Stimulated activated CD8-positive, alpha-beta memory T cell treated with anti-CD3 and anti-CD28 coated beads, Interleukin-4, amount 100 ng/mL, for 24 hours (primary cell): ENCODE results near the gene MTUS2.

Experiments
- DNase-seq: peaks from one replicate; pipeline ENCODE4 v3.0.0-alpha.2; 2020; ENCODE audit warnings: low read depth

MTUS2 gene

DNA sequence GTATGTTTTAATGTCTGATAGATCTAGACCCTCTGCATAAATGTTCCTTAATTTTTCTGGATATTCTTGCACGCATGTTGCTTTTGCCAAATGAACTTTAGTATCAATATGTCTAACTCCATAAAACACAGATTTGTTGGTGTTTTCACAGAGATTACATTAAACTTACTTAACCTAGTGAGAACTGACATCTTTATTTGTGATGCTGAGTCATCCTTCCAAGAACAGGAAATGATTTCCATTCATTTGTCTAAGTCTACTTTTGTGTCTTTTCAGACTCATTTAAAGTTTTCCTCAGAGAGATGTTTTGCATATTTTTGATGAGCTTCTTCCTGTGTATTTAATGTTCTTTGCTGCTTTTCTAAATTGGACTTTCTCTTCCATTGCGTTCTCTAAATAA lies 591.3 kb downstream of the MTUS2 start:
- DNase-seq: no peak

DNA sequence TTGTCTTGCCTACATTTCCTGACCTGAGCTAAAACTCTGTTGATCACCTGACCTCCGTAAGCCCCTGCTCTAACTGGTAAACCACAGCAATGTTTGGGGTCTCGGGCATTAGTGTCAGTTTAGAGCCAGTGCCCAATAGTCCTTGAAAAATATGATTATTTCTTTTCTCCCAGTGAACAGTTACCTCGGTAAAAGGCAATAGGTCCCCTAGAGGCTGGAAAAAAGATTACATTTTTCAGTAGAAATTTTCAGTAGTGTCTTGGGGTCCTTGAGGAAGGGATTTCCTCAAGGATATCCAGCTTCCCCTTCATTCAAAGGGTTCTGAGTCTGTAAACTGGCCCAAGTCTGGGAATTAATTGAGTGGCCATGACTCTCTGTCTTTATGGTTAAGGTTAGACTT lies 597.9 kb downstream of the MTUS2 start:
- no peak for DNase-seq

DNA sequence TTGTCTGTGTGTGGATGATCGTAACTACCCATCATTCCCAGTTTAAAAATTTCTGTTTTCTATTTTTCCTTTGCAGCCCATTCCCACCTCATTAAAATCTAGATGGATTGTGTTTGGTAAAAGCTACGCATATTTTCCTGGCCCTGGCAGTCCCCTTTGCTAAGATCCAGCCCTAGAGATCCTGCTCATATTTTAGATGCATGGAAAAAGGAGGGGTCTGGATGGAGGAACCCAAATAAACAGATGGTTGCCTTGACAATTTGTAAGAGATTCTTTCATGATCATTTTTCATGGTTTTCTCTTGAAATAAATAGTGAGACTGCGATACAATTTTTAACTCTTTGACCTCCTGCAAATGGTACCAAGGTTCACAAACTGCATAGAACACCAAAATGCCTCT lies 601.0 kb downstream of the MTUS2 start:
- DNase-seq: no peak

DNA sequence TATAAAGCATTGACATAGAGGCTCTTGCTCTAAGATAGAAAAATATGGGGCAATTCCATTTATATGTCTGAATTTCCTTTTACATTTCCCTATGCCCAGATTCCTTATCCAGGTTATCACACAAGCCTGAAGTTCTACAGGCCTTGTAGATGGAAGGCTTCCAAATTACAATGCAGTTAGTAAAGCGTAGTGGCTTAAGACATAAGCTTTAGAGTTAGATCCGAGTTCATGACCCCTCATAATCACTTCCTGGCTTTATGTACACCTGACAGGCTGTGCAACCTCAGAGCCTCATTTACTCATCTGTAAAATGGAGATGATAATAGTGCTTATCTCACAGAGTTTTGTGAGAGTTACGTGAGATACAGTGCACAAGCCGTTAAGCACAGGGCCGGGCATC lies 601.9 kb downstream of the MTUS2 start:
- no peak for DNase-seq

DNA sequence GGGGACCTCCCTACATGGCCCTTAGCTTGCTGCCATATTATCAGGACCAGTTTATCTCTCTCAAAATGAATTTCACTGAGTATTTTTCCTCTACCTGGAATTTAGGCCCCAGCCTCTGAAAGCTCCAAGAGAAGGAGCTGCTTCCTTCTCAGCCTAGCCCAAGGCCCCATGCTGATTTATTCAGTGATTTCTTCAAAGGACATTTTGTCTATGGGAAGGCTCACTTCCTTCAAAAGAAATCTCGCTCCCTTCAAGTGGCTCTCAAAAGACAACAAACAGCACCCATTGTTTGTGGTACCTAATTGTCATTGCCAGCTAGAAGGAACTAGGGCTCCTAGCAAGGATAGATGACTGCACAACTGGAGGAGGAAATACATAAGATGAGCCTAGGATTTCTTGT lies 602.9 kb downstream of the MTUS2 start:
- no peak for DNase-seq

DNA sequence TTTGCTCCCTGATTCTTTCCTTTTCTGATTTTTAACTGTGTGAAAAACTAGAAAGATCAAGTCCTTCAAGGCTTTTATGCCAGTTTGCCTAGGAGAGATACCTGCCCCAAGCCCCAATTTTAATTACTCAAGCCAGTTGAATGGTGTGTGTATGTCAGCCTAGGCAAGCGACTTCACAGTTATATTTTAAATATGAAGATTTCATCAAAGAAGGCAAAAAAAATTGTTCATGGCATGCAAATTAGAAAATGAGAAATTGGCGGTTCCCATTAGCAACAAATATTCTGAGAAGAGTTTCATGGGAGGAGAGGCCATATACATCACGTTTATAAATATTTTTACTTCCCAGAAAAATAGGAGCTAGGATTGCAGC lies 607.8 kb downstream of the MTUS2 start:
- DNase-seq: no peak

DNA sequence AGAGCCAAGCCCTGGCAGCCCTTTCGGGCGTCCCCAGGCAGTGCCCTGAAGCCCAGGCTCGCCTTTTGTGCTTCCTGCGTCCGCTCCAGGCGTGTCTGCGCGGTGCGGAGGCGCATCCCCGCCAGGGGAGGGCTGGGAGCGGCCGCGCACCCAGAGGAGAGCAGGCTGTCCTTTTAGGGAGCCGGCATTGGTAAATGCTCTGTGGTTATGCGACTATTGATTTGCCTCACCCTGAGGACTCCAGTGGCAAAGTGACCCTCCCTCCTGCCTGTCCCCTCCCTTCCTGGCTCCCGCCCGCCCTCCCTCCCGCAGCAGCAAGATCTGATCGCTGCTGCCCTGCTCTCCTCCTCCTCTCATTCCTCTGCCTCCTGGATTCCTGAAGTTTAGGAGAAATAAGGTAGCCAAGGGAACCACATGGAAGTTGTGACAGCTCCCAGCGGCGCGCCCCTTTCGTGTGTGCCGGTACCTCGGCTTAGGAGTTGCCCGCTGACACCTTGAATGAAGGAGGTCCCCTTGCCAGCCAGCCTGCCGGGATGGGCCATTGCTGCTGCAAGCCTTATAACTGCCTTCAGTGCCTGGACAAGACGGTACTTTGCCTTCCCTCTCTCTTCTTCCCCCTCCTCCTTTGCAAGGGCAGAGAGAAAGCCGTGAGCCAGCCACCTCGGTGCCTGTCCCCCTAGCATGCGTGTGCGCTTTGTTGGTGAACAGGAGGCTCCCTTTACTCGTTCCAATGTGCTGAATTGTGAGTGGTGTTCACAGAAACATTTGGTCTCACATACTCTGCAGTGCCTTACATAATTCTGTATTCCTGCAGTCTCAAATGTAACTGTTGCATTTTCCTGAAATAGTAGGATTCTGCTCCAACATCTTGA lies 608.4 kb downstream of the MTUS2 start:
- DNase-seq: no peak

DNA sequence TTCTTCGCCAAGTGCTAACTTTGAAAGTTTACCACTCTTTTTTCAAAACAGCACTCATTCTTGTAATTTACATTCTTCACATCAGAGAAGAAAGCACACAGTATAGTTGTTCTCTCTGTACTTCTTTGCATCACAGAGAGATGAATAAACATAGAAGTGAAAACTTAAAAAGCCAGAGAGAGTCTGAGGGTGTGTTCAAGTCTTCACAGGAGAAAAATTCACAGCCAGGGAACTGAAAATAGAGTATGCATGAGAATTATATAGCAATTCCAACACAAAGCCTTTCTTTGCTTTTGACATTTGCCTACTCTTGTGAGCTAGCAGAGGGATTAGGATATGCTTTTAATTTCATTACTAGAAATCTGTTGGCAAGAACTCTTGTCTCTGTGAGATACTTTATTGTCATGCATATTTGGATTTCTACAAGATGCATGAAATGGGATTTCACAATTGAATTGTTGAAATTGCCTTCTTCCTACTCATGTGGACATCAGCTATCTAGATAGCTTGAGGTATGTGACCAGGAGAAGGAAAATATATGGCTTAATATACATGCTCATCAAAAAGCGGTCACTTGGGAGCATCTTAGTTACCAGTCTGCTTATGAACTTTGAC lies 609.3 kb downstream of the MTUS2 start:
- DNase-seq: no peak

DNA sequence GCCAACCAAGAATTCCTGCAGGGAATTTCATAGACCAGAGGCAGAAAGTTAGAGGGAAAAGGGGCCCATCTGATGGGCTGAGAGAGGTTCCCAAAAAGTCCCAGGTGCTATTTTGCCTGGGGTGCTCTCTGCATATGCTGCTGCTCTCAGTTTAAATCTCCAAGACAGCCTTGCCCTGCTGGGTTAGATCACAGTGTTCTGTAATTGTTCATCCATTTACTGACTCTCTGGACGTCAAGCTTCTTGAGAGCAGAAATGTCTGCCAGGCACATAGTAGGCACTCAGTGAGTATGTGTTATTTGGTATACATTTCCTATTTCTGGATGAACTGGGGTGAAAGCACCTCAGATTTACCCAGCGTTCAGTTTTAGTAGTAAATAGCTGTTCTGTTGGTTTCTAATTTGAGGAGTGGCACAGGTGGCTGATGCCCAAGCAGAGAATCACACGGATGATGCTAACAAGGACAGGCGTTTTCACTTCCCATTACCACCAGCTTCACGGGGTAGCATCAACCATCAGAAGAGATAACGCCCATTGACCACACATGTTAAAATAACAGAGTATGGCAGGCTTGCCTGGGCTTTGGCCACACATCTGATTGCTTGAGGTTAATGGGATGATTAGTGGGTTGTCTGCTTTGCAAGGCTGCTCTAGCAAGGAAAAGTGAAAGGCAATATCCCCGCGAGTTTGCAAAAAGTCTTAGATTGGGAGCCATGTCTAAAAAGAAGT lies 614.2 kb downstream of the MTUS2 start:
- DNase-seq: no peak

DNA sequence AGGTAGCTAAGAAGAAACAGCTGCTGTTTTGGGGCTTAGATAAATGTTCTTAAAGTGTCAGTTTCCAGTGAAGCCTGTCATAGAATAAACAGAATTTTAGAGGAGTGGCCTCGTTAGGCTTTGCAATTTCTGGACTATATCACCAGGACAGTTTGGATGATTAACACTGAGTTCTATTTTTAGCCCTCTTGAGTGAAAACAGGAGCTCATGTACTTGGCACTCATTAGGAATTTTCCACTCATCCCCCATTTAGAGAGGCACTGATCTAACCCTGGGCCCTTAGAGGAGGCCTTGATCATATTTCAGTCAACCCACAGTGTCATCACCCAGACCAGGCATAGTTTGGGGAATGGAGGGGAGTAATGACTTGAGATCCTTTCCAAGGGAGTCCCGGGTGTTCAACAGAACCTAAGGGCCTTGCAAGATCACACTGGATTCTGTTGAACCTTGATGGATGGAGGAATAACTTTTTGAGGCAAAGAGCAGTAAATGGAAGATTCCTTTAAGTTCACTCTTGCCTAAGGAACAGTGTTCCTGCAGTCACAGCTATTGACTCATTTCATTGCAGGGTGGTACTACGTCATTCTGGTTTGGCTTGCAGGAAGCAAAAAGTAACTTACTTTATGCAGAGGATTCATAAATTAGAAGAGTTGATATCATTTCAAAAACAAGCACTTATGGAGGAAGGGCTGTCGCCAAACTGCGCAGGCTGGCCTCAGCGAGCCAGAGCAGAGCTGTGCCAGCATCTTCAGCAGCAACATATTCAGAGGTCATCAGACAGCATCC lies 615.2 kb downstream of the MTUS2 start:
- no peak for DNase-seq

DNA sequence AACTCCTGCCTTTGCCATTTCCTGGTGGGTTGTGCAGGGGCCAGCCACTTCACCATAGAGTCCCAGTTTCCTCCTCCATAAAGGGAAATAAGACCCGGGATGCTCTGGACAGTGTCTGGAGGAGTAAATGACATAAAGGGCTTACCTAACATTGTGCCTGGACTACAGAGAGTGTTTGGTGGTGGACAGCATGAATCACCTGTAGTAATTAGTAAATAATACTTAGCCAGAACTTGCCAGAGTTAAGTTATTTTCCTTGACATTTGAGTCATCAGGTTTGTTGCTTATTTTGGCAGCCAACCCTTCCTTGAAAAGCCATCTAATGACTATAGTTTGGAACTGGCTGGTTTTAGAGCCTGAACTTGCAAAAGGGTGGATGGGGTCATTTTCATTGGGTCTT lies 616.2 kb downstream of the MTUS2 start:
- no peak for DNase-seq

DNA sequence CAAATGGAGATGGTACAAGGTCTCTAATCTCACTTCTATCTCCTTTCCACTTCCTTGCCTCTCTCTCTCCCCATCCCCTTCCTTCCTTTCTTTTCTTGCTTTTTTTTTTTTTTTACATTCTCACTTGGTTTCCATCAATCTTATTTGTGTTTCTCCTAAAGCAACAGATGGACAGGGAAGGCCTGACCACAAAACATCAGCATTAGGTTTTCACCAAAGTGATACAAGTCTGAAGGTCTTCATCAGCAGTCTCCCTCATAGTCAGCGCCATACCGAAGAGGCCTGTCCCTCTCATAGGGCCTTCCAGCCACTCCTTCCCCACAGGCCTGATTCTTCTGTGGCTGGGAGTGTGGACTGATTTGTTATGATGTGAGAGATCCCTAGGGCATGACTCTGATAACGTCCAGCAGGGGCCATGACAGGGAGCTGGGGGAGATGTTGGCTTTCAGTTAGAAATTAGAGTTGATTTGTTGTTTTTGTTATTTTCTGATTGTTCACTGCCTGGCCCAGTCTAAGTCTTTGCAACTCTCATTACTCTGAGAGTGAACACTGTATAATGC lies 616.7 kb downstream of the MTUS2 start:
- no peak for DNase-seq

DNA sequence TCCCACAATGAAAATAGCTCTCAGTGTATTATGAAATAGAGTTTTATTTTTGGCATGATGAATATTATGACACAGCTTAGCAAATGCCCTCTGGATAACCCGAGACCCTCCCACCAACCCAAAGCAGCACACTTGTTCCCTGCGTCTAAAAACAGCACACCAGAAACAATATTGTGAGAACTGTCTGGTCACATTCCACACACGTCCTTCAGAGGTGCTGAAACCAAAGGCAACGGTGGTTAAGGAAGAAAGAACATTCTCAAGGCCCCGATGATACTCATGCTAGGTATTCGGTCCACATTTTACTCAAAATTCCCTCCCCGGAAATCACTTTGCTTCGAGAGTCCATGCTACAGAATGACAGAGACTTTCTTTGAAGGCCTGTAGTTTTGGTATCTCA lies 618.6 kb downstream of the MTUS2 start:
- no peak for DNase-seq

DNA sequence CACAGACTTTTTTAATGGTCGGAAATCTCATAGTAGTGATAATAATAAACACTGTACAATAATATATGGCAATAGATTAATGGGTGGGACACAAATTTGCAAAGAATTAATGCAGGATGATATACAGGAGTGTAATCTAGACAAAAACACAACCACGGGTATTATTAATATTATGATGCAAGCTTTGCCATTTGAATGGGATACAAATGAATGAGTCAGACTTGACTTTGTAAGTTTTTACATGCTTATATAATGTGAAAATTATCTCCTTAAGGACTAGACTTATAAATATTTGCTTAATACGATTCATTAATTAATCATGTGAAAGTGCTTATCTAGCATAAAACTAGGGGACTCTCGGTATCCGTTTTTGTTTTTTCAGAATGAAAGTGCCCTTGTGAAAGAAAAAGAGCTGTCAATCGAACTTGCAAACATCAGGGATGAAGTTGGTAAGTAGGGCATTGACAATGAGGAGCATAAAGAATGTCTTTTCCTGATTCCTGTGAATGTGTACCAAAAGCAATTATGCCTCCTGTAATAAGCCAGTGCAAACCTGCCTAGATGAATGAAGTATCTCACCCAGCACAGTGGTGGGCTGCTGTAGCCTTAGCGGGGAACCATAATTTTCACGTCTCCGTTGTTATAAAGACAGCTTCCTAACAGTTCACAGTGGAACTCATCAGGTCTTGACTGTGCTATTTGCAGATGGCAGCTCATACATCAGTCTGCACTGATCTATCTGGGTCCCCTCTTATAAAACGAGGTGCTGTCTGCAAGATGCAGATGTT lies 619.7 kb downstream of the MTUS2 start:
- no peak for DNase-seq

DNA sequence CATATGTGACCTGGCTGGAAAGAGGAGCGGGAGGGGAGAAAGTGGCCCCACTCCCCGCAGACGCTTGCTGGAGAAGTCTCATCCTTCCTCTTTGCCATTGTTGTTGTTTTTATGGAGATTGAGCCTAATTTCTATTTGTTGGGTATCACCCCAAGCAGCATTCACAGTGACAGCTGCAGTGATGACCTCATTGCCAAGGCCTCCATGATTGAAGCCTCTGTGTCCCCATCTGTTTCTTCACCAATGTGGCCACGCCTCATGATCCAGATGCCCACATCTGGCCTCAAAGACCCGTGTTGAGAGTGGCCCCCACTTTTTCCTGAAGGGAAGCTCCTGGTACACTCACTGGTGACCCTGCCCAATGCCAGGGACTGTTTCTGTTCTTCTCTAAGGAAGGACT lies 621.2 kb downstream of the MTUS2 start:
- DNase-seq: no peak

DNA sequence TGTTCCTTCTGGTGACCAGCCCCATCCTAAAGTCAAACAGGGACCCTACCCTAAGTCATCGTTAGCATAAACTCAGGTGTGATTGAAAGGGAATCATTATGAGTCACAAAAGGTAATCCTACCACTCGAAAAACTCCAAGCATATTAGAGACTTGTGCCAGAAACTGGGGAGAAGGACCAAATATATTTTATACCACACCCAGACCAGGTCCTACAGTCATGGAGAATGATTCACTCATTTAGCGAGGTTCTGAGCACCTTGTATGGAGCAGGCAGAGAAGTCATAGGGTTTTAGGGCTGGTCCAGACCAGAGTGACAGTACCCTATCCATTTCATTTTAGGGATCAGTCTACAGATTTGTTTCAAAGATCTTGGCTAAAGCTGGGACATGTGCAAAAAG lies 625.9 kb downstream of the MTUS2 start:
- no peak for DNase-seq

DNA sequence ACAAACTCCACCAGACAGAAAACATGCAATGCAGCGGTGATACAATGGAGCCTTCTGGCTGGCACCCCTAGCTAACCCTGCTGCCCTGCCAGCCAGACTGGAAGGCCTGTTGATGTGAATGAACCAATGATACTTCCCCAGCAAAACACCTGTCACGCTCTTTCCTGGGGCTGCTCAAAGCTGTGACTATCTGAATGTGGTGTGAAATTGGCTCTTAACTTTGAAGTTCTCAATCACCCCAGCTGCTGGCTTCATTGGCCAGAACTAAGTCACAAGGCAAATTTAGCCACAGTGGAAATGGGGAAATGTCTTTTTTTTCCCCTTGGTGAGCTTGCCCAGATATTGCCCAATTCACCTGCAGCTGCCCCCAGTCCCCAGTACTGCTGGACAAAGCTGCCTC lies 628.0 kb downstream of the MTUS2 start:
- DNase-seq: no peak

DNA sequence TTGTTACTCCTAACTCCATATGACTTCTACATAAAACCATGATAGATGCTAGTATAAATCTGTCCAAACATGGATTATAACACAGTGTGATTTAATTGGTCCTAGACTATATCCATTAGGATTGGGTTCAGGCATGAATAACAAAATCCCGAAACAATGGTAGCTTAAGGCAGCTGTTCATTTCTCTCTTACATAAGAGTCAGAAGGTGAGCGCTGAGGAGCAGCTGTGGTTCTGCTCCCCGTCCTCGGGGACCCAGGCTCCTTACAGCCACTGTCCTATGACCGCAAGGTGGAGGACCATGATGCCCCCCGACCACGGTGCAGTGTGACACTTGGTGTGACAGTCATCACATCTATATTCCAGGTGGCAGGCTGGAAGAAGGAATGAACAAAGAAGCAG lies 629.6 kb downstream of the MTUS2 start:
- no peak for DNase-seq

DNA sequence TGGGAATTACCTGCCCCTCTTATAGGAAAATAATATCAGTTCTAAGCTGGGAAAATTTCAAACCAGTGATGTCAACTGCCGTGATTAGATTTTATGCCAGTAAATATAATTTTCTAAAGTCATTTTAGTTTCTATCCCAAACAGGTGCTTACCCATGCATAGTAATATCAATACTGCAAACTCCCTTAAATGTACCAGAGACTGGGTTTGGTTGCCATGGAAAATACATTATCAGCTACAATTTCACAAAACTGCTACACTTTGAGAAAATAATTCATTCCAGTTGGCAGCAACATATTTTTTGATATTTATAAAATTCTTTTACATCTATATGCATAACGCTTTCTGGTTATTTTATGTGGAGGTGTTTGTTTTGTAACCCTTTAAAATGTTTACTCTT lies 631.8 kb downstream of the MTUS2 start:
- DNase-seq: no peak

DNA sequence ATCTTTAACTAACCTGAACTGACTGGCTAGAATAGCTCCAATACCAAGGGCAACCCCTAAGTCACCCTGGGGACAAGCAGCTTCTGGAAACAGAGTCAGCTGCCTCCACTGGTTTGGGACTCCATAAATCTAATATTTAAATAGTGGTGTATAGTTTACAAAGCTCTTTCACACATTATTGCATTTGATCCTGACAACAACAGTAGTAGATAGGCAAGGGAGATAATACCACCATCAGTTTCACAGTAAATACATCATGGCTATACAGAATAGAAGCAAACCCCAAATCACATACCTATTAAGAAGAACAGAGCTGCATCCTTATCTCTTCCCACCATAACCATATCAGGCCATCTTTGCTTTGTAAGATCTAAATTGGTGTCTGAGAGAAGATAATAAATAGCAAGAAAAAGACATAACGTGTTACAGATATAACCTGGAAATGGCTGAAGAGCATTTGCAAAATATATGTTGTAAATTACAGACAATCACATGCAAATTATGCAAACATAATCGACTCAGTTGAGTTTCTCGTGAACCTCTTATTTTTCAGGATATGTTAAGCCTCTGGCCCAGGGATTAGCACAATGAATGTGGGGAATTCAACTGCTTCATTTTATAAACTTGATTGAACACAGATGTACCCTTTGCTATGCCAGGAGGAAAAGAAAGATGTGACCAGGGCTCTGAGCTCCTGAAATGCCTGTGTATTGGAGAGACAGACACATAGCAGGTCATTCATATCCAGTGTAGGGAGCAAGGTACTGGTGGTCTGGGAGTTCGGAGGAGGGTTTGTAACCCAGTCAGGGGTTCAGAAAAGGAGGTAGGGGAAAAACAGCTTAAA lies 632.9 kb downstream of the MTUS2 start:
- DNase-seq: no peak
